GM20000 (cell line): ENCODE results near the gene FSHR.

Source experiments
- DNase-seq: peaks from one replicate; pipeline ENCODE4 v3.0.0; 2012; ENCODE audit warnings: low spot score
- TF ChIP-seq, protein P1 (sequence below): IDR thresholded peaks from 2 replicates; pipeline ENCODE4 v1.5.1; 2012; ENCODE audit warnings: mild to moderate bottlenecking, control low read depth; ENCODE audit errors: extremely low read depth, missing control alignments

Gene FSHR

DNA sequence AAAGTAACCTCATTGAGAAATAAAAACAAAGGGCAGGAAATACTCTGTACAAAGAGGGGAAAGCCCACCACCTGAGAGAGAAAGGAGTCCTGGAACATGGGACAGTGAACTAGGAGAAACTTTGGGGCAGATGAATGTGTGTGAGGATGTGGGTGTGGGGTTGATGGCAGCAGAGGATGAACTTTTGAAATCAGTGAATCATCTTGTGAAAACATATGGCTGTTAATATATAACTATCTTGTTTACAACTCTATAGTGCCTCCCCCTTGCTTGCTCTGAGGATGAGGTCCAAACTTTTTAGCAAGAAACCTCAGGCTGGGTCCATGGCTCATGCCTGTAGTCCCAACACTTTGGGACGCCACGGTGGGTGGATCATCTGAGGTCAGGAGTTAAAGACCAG lies 227.0 kb downstream of the FSHR start:
- TF ChIP-seq, protein P1, sequence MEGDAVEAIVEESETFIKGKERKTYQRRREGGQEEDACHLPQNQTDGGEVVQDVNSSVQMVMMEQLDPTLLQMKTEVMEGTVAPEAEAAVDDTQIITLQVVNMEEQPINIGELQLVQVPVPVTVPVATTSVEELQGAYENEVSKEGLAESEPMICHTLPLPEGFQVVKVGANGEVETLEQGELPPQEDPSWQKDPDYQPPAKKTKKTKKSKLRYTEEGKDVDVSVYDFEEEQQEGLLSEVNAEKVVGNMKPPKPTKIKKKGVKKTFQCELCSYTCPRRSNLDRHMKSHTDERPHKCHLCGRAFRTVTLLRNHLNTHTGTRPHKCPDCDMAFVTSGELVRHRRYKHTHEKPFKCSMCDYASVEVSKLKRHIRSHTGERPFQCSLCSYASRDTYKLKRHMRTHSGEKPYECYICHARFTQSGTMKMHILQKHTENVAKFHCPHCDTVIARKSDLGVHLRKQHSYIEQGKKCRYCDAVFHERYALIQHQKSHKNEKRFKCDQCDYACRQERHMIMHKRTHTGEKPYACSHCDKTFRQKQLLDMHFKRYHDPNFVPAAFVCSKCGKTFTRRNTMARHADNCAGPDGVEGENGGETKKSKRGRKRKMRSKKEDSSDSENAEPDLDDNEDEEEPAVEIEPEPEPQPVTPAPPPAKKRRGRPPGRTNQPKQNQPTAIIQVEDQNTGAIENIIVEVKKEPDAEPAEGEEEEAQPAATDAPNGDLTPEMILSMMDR, result no peak
- DNase-seq, result no peak

DNA sequence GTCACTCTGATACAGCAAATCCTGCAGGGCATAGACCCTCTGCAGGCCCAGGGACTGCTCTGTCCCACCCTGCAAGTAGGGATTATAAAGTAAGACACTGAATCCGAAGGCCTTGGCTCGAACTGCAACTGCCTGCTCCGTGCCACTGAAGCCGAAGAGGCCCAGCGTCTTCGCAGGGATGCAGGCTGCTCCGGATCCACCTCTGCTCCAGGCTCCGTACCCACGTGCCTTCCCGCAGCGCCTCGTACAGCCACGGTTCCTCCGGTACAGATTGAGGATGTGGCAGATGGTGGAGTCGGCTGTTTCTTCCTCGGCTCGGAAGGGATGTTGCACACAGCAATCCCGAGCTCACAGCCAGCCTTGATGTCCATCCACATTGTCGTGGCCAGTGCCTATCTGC lies 238.4 kb downstream of the FSHR start:
- no peak for DNase-seq
- TF ChIP-seq, protein P1, result no peak

DNA sequence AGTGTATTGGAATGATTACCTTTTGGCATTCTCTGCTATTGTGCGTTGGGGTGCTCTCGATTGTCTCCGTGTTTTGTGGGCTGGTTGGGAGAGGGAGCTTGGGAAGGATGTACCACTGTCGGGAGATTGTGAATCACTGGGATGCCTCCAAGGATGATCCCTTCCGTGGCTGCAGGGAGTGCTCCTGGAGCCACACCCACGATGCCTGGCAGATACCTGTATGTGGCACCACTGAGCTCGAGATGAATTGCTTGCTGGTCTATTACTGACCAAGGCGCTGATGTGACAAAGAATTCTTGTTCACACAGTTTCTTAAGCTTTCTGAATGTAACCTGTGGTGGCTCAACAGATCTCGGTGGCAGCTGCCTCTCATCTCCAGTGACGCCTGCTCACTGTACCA lies 239.1 kb downstream of the FSHR start:
- no peak for DNase-seq
- TF ChIP-seq, protein P1, result no peak

DNA sequence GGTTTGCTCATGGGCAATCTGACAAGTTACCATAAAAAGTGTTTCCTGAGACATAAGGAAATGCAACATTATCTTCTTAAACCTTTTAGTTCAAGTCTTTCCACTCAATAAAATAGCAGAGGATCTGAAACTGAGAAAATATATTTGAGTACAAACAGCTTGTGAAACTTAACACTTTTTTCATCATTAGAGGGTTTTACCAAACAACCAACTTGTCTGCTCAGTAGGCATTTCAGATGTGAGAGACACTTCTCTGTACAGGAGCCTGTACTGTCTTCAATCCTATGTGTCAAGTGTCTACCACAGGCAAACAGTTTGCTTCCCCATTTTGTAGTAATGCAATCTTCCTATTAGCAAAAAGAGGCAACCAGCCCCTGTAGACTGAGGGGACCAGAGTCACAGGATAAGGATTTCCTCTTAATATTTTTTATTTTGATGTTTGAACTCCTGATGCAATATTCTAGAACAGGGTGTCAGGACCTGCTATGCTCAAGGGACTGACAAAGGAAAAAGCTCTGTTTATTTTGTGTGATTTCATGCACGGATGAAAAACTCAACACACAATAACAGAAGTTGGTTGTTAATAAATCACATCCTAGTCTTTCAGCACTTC lies 239.7 kb downstream of the FSHR start:
- DNase-seq, result no peak
- TF ChIP-seq, protein P1, result no peak
